HG03457 (cell line): Measurements from ENCODE around the gene GPR4.

Source experiments
- ATAC-seq: cut with Tn5 transposase; IDR thresholded peaks from one replicate; pipeline ENCODE4 v1.9.1; 2021; ENCODE audit warnings: moderate number of reproducible peaks; ENCODE audit not compliant: unreplicated experiment

GPR4 gene

GRCh38 chr19:45590300-45591003 is 11.6 kb downstream of the GPR4 start:
- ATAC-seq: no peak

- no peak for ATAC-seq
These were observed 12.2 kb downstream of the GPR4 start for GRCh38 chr19:45589768-45590167.

- no peak for ATAC-seq
These were observed 14.1 kb downstream of the GPR4 start for GRCh38 chr19:45587873-45588272.

- no peak for ATAC-seq
These were observed 16.8 kb downstream of the GPR4 start for GRCh38 chr19:45585158-45585577.

GRCh38 chr19:45584332-45585157 is 17.5 kb downstream of the GPR4 start, which contains the start of gene OPA3:
Gene OPA3 (minus strand): TSS chr19:45584802. CDS start chr19:45584764, 38 bp downstream.
- peak; percentile 73 for ATAC-seq

- no peak for ATAC-seq
These were observed 20.4 kb downstream of the GPR4 start for GRCh38 chr19:45581576-45581975.

GRCh38 chr19:45578861-45579260 is 23.2 kb downstream of the GPR4 start:
- ATAC-seq: no peak

- ATAC-seq: no peak
These were observed 24.7 kb downstream of the GPR4 start for GRCh38 chr19:45577111-45577905.

GRCh38 chr19:45576682-45577081 is 25.3 kb downstream of the GPR4 start:
- ATAC-seq: no peak

GRCh38 chr19:45575216-45575615 is 26.8 kb downstream of the GPR4 start:
- no peak for ATAC-seq

GRCh38 chr19:45574526-45574925 is 27.5 kb downstream of the GPR4 start:
- ATAC-seq: no peak

GRCh38 chr19:45571457-45572220 is 30.4 kb downstream of the GPR4 start:
- no peak for ATAC-seq

GRCh38 chr19:45569619-45570421 is 32.2 kb downstream of the GPR4 start:
- no peak for ATAC-seq

- no peak for ATAC-seq
These were observed 33.3 kb downstream of the GPR4 start for GRCh38 chr19:45568732-45569131.

- no peak for ATAC-seq
These were observed 34.4 kb downstream of the GPR4 start for GRCh38 chr19:45567609-45568008.

- no peak for ATAC-seq
These were observed 37.8 kb downstream of the GPR4 start for GRCh38 chr19:45564131-45564780.

- ATAC-seq: no peak
These were observed 41.3 kb downstream of the GPR4 start for GRCh38 chr19:45560686-45561085.

- no peak for ATAC-seq
These were observed 42.0 kb downstream of the GPR4 start for GRCh38 chr19:45560038-45560437.

- no peak for ATAC-seq
These were observed 43.6 kb downstream of the GPR4 start for GRCh38 chr19:45558399-45558878.
